Endothelial cell (in vitro differentiated cells): Measurements from ENCODE around the gene SERPINE1. TPM values are rescaled to one million over a fixed set of nuclear protein-coding genes. Genes with fewer than 3 reads are reported as not detected.
"Not testable (repeated sequence)": the region's sequence is repeated elsewhere in the genome, so short reads cannot be mapped to it uniquely, and the experiment has no call there.

Experiments
- DNase-seq: peaks from one replicate; pipeline ENCODE4 v3.0.0; 2021; ENCODE audit warnings: low spot score
- H3K27ac Mint-ChIP-seq: one replicate; pipeline ENCODE4 v1.8.0; 2021; ENCODE audit warnings: mixed read lengths, inconsistent platforms; ENCODE audit not compliant: unreplicated experiment
- H3K27me3 Mint-ChIP-seq: one replicate; pipeline ENCODE4 v1.8.0; 2021; ENCODE audit warnings: mild to moderate bottlenecking, moderate library complexity, mixed read lengths, inconsistent platforms; ENCODE audit not compliant: unreplicated experiment
- H3K36me3 Mint-ChIP-seq: one replicate; pipeline ENCODE4 v1.8.0; 2021; ENCODE audit warnings: mild to moderate bottlenecking, low read depth, mixed read lengths, inconsistent platforms; ENCODE audit not compliant: unreplicated experiment
- H3K4me1 Mint-ChIP-seq: one replicate; pipeline ENCODE4 v1.8.0; 2021; ENCODE audit warnings: mild to moderate bottlenecking, mixed read lengths, inconsistent platforms; ENCODE audit not compliant: unreplicated experiment
- H3K4me3 Mint-ChIP-seq: one replicate; pipeline ENCODE4 v1.8.0; 2021; ENCODE audit warnings: mild to moderate bottlenecking, mixed read lengths, inconsistent platforms; ENCODE audit not compliant: unreplicated experiment
- H3K9me3 Mint-ChIP-seq: one replicate; pipeline ENCODE4 v1.8.0; 2021; ENCODE audit warnings: mixed read lengths, inconsistent platforms; ENCODE audit not compliant: unreplicated experiment
- CTCF ChIP-seq: fragments of 200-600 bp; sonication (generic); IDR thresholded peaks from one replicate; pipeline ENCODE4 v1.5.0; 2021; ENCODE audit warnings: antibody characterized with exemption; ENCODE audit not compliant: unreplicated experiment
- total RNA-seq: library from RNA; stranded (reverse); fragmentation: NEBNext Ultra II Directional; extraction: Animal tissue kit (Norgen Biotek cat#: 25700); gene quantifications from one replicate; pipeline ENCODE4 v1.2.1, GENCODE V29; 2021; ENCODE audit not compliant: unreplicated experiment

The SERPINE1 gene
- total RNA-seq, 1 donor from 2014 or later: 0.80 TPM

GRCh38 chr7:101127460-101128039 is 646 bp downstream of the SERPINE1 start:
- peaks cover 10% of the 10 kb centered on the region for H3K27me3 Mint-ChIP-seq
- H3K9me3 Mint-ChIP-seq: no peaks in the 10 kb centered on the region
- TF ChIP-seq CTCF: no peak
- no peaks in the 10 kb centered on the region for H3K36me3 Mint-ChIP-seq
- no peak overlapping the region for H3K4me3 Mint-ChIP-seq
- no peak overlapping the region for H3K27ac Mint-ChIP-seq
- DNase-seq: no peak
- peaks cover 23% of the 10 kb centered on the region for H3K4me1 Mint-ChIP-seq

GRCh38 chr7:101128040-101128834 is 1.3 kb downstream of the SERPINE1 start:
- no peak for DNase-seq
- Mint-ChIP-seq H3K27ac (no peak overlapping the region), H3K4me3 (no peak overlapping the region), H3K9me3 (no peaks in the 10 kb centered on the region), H3K36me3 (no peaks in the 10 kb centered on the region), H3K4me1 (peaks cover 22% of the 10 kb centered on the region), H3K27me3 (peaks cover 8% of the 10 kb centered on the region)
- TF ChIP-seq CTCF: no peak

DNA sequence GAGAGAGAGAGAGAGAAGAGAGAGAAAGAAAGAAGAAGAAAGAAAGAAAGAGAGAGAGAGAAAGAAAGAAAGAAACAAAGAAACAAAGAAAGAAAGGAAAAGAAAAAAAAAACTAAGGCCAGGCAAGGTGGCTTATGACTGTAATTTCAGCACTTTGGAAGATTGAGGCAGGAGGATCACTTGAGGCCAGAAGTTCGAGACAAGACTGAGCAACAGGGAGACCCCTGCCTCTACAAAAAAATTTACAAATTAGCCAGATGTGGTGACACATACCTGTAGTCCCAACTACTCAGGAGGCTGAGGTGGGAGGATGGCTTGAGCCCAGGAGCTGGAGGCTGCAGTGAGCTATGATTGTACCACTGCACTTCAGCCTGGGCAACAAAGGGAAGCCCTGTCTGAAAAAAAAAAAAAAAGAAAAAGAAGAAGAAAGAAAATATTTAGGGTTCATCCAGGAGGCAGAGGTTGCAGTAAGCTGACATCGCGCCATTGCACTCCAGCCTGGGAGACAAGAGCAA is 2.8 kb downstream of the SERPINE1 start:
- Mint-ChIP-seq H3K4me3 (no peak overlapping the region), H3K27ac (no peak overlapping the region), H3K27me3 (peaks cover 9% of the 10 kb centered on the region), H3K36me3 (no peaks in the 10 kb centered on the region), H3K4me1 (peaks cover 18% of the 10 kb centered on the region), H3K9me3 (no peaks in the 10 kb centered on the region)
- no peak for TF ChIP-seq CTCF
- DNase-seq: no peak

DNA sequence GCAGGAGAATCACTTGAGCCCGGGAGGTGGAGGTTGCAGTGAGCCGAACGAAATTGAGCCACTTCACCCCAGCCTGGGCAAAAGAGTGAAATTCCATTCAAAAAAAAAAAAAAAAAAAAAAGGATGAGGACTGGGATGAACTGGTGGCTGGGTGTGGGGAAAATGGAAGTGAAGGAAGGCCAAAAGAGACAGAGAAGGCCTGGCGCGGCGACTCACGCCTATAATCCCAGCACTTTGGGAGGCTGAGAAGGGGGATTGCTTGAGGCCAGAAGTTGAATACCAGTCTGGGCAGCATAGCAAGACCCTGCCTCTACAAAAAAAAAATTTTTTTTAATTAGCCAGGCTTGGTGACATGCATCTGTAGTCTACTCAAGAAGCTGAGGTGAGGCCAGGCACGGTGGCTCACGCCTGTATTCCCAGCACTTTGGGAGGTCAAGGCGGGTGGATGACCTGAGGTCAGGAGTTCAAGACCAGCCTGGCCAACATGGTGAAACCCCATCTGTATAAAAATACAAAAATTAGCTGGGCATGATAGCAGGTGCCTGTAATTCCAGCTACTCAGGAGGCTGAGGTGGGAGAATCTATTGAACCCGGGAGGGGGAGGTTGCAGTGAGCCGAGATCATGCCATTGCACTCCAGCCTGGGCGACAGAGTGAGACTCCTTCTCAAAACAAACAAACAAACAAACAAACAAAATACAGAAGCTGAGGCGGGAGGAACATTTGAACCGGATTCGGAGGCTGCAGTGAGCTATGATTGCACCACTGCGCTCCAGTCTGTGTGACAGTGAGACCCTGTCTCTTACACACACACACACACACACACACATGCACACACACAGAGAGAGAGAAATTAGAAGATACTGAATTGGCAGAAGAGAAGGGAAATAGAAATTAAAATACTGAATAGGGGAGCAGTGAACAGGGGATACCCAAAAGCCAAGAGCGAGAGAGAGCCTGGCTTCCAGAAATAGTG is 6.0 kb downstream of the SERPINE1 start:
- not testable (repeated sequence) for H3K4me3 Mint-ChIP-seq, DNase-seq, H3K4me1 Mint-ChIP-seq, H3K27ac Mint-ChIP-seq, H3K27me3 Mint-ChIP-seq, H3K9me3 Mint-ChIP-seq, H3K36me3 Mint-ChIP-seq

DNA sequence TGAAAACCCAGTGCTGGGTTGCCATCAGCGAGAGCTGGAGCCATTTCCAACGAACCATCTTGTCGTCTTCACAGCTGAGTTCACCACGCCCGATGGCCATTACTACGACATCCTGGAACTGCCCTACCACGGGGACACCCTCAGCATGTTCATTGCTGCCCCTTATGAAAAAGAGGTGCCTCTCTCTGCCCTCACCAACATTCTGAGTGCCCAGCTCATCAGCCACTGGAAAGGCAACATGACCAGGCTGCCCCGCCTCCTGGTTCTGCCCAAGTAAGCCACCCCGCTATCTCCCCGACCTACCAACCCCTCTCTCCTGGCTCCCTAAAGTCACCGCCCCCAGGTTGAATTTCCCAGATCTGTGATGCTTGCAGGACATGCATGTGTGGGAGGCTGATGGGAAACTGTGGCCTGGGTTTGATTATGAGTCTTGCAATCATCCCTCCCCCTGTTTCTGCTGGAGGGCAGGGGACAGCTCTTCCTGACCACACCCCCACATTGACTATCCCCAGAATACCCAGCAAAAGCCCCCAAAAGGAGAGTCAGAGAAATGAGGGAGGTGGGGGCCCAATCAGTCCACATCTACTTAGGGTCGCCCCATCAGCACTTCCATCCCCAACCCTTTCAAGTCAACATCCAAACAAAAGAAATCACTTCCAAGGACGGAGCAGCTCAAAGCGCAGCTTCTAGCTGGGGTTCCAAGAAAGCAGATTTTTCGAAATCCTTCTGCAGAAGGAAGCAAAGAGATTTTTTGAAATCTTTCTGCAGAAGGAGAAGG is 6.9 kb downstream of the SERPINE1 start:
- Mint-ChIP-seq H3K27ac (no peak overlapping the region), H3K4me1 (peaks cover 7% of the 10 kb centered on the region), H3K9me3 (no peaks in the 10 kb centered on the region), H3K4me3 (no peak overlapping the region), H3K36me3 (no peaks in the 10 kb centered on the region), H3K27me3 (peaks cover 2% of the 10 kb centered on the region)
- no peak for TF ChIP-seq CTCF
- no peak for DNase-seq
